ENCODE measurements around the gene PROSER3. TPM values are rescaled to one million over a fixed set of nuclear protein-coding genes. Genes with fewer than 3 reads are reported as not detected.

The PROSER3 gene
- total and polyA plus RNA-seq, 2 experiments from 2014 or later: 2.7 to 12.6 TPM

DNA sequence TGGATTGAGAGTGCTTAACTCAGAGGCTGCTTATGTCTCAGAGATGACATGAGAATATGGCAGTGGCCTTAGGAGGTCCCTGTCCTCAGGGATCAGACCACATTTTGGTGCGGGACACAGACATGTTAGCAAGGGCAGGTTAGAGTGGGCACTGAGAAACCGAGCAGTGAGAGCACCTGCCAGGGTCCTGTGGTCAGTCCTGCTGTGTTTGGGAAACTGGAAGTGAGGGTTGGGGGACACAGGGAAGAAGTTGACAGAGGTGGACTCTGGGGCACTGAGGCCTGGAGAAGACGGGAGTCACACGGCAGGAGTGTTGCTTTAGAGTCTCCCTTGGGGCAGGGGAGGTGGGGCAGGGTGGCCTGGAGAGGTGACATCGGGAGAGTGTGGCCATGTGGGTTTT lies 23.1 kb upstream of the PROSER3 start:
- Histone ChIP-seq H3K4me2 (ENCODE audit: unreplicated experiment) (no peak overlapping the region), H3K9ac (no peak overlapping the region), H3K27ac (no peak overlapping the region), H2AFZ (no peak overlapping the region), H3K4me3 (no peak overlapping the region), H3K9me3 (ENCODE audit: low read depth) (no peaks in the 10 kb centered on the region), H3K27me3 (replicated peaks; ENCODE audit: insufficient read depth) (no peaks in the 10 kb centered on the region), H4K20me1 (ENCODE audit: insufficient read depth) (no peaks in the 10 kb centered on the region), H3K4me1 (ENCODE audit: insufficient read depth) (no peaks in the 10 kb centered on the region), H3K79me2 (ENCODE audit: insufficient read depth) (no peaks in the 10 kb centered on the region), H3F3A (ENCODE audit: insufficient read depth) (peaks cover 21% of the 10 kb centered on the region; the same call in 1 of the 2 replicates), H3K9me2 (ENCODE audit: insufficient read depth) (no peaks in the 10 kb centered on the region), H3K36me3 (ENCODE audit: low read depth) (peaks cover 11% of the 10 kb centered on the region; the same call in 1 of the 2 replicates)
- 82 to 91% methylated on average over 5 of the region's 5 CpGs for WGBS, 2 experiments (ENCODE audit: low coverage in 1 of 2, low lambda C conversion rate in 2 of 2, missing lambda C conversion rate in 2 of 2)
- in situ Hi-C loops (cut with MboI): no loop called here
- DNase-seq: no peak
- TF ChIP-seq EZH2 (IDR thresholded peaks at IDR 0.05; ENCODE audit: insufficient read depth, poor library complexity, severe bottlenecking): no peak
- no peak for TF ChIP-seq EZH2phosphoT487 (IDR thresholded peaks at IDR 0.05; ENCODE audit: insufficient read depth, low read depth)

DNA sequence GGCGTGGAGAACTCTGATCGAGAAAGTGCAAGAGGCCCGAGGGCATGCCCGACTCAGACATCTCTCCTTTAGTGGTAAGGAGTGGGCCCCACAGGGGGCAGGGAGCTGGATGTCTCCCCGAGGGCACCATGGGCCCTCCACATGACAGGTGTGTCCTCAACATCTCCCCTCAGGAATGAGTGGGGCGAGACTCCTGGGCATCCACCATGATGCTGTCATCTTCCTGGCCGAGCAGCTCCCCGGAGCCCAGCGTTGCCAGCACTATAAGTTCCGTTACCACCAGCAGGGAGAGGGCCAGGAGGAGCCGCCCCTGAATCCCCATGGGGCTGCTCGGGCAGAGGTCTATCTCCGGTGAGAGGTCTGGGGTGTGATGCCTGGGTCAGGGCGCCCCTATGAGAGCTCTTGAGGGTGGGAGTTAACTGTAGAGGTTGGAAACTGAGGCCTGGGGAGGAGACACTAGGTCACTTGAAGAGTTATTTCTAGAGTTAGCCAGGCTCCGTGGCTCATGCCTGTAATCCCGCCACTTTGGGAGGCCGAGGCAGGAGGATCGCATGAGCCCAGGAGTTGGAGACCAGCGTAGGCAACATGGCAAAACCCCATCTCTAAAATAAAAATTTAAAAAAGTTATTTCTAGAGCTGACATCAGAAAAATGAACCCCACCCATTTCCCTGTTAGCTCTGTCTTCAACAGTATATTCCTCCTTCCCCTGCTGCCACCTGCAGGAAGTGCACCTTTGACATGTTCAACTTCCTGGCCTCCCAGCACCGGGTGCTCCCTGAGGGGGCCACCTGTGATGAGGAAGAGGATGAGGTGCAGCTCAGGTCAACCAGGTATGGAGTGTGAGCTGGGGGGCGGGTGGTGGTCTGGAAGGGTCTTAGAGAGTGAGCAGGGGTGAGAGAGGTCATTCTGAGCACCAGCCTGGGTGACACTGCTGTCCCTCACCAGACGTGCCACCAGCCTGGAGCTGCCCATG lies 20.8 kb upstream of the PROSER3 start:
- no peaks in the 10 kb centered on the region for H3K4me1 ChIP-seq (ENCODE audit: insufficient read depth)
- H3K27me3 ChIP-seq (replicated peaks; ENCODE audit: insufficient read depth): no peaks in the 10 kb centered on the region
- H3F3A ChIP-seq (ENCODE audit: insufficient read depth): peaks cover 21% of the 10 kb centered on the region; the same call in 1 of the 2 replicates
- H3K9ac ChIP-seq: no peak overlapping the region
- WGBS, 2 experiments (ENCODE audit: low coverage in 1 of 2, low lambda C conversion rate in 2 of 2, missing lambda C conversion rate in 2 of 2): 83 to 87% methylated on average over 22 of the region's 22 CpGs
- no peak overlapping the region for H3K4me3 ChIP-seq
- H3K9me2 ChIP-seq (ENCODE audit: insufficient read depth): no peaks in the 10 kb centered on the region
- no peaks in the 10 kb centered on the region for H3K79me2 ChIP-seq (ENCODE audit: insufficient read depth)
- DNase-seq: peak; percentile 43
- in situ Hi-C loops (cut with MboI): no loop called here
- H3K27ac ChIP-seq: no peak overlapping the region
- TF ChIP-seq EZH2phosphoT487 (IDR thresholded peaks at IDR 0.05; ENCODE audit: insufficient read depth, low read depth) (no peak), EZH2 (IDR thresholded peaks at IDR 0.05; ENCODE audit: insufficient read depth, poor library complexity, severe bottlenecking) (no peak)
- H4K20me1 ChIP-seq (ENCODE audit: insufficient read depth): no peaks in the 10 kb centered on the region
- no peaks in the 10 kb centered on the region for H3K9me3 ChIP-seq (ENCODE audit: low read depth)
- no peaks in the 10 kb centered on the region; the same call in 1 of the 2 replicates for H3K36me3 ChIP-seq (ENCODE audit: low read depth)
- H2AFZ ChIP-seq: no peak overlapping the region
- H3K4me2 ChIP-seq (ENCODE audit: unreplicated experiment): no peak overlapping the region

DNA sequence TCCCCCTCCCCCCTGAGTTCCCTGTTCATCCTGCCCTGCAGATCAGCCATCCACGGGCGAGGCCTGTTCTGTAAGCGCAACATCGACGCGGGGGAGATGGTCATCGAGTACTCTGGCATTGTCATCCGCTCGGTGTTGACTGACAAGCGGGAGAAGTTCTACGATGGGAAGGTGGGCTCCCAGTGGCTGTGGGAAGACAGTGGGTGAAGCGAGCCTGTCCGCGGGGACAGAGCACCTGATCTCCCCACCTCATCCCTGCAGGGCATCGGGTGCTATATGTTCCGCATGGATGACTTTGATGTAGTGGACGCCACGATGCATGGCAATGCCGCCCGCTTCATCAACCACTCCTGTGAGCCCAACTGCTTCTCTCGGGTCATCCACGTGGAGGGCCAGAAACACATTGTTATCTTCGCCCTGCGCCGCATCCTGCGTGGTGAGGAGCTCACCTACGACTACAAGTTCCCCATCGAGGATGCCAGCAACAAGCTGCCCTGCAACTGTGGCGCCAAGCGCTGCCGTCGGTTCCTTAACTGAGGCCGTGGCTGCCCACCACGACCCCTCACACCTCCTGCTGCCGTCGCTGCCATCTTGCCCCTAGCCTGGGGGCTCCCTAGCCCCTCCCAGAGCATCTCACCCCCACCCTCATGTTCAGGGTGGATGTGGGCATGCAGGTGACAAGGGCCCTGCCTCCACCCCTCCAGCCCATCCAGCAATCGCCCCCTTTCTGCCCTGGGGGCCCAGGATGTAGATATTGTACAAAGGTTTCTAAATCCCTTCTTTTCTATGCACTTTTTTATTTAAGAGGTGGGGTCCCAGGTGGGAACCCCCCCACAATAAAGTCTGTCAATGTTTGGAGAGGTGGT lies 19.7 kb upstream of the PROSER3 start:
- TF ChIP-seq EZH2 (IDR thresholded peaks at IDR 0.05; ENCODE audit: insufficient read depth, poor library complexity, severe bottlenecking) (no peak), EZH2phosphoT487 (IDR thresholded peaks at IDR 0.05; ENCODE audit: insufficient read depth, low read depth) (no peak)
- Histone ChIP-seq H3K9ac (no peak overlapping the region), H3K79me2 (ENCODE audit: insufficient read depth) (no peaks in the 10 kb centered on the region), H3K9me2 (ENCODE audit: insufficient read depth) (no peaks in the 10 kb centered on the region), H3F3A (ENCODE audit: insufficient read depth) (peaks cover 21% of the 10 kb centered on the region; the same call in 1 of the 2 replicates), H3K36me3 (ENCODE audit: low read depth) (no peaks in the 10 kb centered on the region; the same call in 1 of the 2 replicates), H3K4me2 (ENCODE audit: unreplicated experiment) (no peak overlapping the region), H3K4me3 (no peak overlapping the region), H4K20me1 (ENCODE audit: insufficient read depth) (no peaks in the 10 kb centered on the region), H3K27ac (no peak overlapping the region), H2AFZ (no peak overlapping the region), H3K9me3 (ENCODE audit: low read depth) (no peaks in the 10 kb centered on the region), H3K27me3 (replicated peaks; ENCODE audit: insufficient read depth) (no peaks in the 10 kb centered on the region), H3K4me1 (ENCODE audit: insufficient read depth) (no peaks in the 10 kb centered on the region)
- in situ Hi-C loops (cut with MboI): no loop called here
- DNase-seq: no peak
- WGBS, 2 experiments (ENCODE audit: low coverage in 1 of 2, low lambda C conversion rate in 2 of 2, missing lambda C conversion rate in 2 of 2): 93 to 97% methylated on average over 29 to 37 of the region's 37 CpGs

DNA sequence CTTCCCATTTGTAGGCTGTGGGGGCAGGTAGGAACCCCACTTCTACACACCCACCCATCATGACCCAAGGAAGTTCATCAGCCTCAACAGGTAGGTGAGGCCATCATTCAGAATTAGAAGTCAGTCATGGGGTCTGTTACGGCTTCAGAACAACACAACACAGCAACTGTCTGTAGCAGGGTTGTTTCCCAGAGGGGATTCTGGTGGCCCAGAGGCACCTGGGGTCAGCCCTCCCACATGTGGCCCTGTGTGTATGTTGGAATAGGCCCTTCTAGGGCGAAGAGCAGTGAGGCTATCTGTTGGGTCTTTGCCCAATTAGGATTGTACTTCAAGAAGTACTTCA lies 19.1 kb upstream of the PROSER3 start:
- Histone ChIP-seq H3K4me1 (ENCODE audit: insufficient read depth) (no peaks in the 10 kb centered on the region), H3K27me3 (replicated peaks; ENCODE audit: insufficient read depth) (no peaks in the 10 kb centered on the region), H3F3A (ENCODE audit: insufficient read depth) (peaks cover 21% of the 10 kb centered on the region; the same call in 1 of the 2 replicates), H3K9ac (no peak overlapping the region), H3K9me3 (ENCODE audit: low read depth) (no peaks in the 10 kb centered on the region), H4K20me1 (ENCODE audit: insufficient read depth) (no peaks in the 10 kb centered on the region), H3K4me2 (ENCODE audit: unreplicated experiment) (no peak overlapping the region), H3K79me2 (ENCODE audit: insufficient read depth) (peaks cover under 1% of the 10 kb centered on the region; the same call in 1 of the 2 replicates), H3K9me2 (ENCODE audit: insufficient read depth) (no peaks in the 10 kb centered on the region), H2AFZ (no peak overlapping the region), H3K4me3 (no peak overlapping the region), H3K27ac (no peak overlapping the region), H3K36me3 (ENCODE audit: low read depth) (no peaks in the 10 kb centered on the region; the same call in 1 of the 2 replicates)
- DNase-seq: no peak
- no peak for TF ChIP-seq EZH2 (IDR thresholded peaks at IDR 0.05; ENCODE audit: insufficient read depth, poor library complexity, severe bottlenecking)
- TF ChIP-seq EZH2phosphoT487 (IDR thresholded peaks at IDR 0.05; ENCODE audit: insufficient read depth, low read depth): no peak
- WGBS, 2 experiments (ENCODE audit: low coverage in 1 of 2, low lambda C conversion rate in 2 of 2, missing lambda C conversion rate in 2 of 2): 96 to 97% methylated on average over 2 of the region's 2 CpGs
- in situ Hi-C loops (cut with MboI): no loop called here
